ENCODE results near the gene A4GALT. TPM values are rescaled to one million over a fixed set of nuclear protein-coding genes. Genes with fewer than 3 reads are reported as not detected.
"Not testable (repeated sequence)": the region's sequence is repeated elsewhere in the genome, so short reads cannot be mapped to it uniquely, and the experiment has no call there.

A4GALT gene
- total and polyA plus RNA-seq, 2 donors = 1.3 to 20.9 TPM

DNA sequence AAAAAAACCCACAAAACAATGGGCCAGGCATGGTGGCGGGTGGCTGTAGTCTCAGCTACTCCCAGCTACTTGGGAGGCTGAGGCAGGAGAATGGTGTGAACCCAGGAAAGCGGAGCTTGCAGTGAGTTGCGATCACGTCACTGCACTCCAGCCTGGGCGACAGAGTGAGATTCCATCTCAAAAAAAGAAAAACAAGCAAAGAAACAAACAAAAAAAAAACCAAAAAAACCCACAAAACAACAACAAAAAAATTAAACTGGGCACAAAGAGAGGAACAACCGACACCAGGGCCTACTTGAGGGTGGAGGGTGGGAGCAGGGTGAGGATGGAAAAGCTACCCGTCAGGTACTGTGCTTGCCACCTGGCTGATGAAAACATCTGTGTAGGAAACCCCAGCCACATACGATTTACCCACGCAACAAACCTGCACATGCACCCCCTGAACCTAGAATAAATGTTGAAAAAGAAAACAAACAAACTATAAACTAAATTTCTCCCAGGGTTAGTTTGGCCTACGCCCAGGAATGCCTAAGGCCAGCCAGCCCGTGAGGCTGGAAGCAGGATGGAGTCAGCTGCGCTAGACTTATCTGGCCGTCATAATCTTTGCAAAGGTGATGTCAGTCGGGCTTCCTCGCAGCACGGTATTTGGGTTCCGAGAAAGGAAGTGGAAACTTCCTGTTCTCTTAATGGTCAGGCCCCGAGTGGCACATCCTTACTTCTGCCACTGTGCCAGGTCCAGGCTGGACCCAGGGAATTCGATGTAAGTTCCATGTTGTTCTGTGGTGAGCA, 49.6 kb downstream of the A4GALT start:
- Histone ChIP-seq H3K4me3 (ENCODE audit: low read length in 2 of 2) (no peak overlapping the region), H3K4me1 (ENCODE audit: control insufficient read depth in 2 of 2, insufficient read depth in 2 of 2, low read length in 2 of 2) (peaks cover 0 to 8% of the 10 kb centered on the region in 2 donors), H3K27me3 (ENCODE audit: control insufficient read depth in 2 of 2, insufficient read depth in 1 of 2, low read length in 1 of 2) (no peaks in the 10 kb centered on the region), H3K27ac (ENCODE audit: low read depth in 1 of 2, low read length in 1 of 2) (no peak overlapping the region), H3K9me3 (ENCODE audit: control insufficient read depth in 2 of 2, insufficient read depth in 1 of 2, low read length in 1 of 2) (no peaks in the 10 kb centered on the region), H3K36me3 (ENCODE audit: control insufficient read depth in 2 of 2, insufficient read depth in 2 of 2, low read length in 1 of 2) (no peaks in the 10 kb centered on the region)
- no peak for DNase-seq (ENCODE audit: low read depth in 6 of 9, low spot score in 9 of 9)
- 56% methylated on average over 19 of the region's 19 CpGs for WGBS

DNA sequence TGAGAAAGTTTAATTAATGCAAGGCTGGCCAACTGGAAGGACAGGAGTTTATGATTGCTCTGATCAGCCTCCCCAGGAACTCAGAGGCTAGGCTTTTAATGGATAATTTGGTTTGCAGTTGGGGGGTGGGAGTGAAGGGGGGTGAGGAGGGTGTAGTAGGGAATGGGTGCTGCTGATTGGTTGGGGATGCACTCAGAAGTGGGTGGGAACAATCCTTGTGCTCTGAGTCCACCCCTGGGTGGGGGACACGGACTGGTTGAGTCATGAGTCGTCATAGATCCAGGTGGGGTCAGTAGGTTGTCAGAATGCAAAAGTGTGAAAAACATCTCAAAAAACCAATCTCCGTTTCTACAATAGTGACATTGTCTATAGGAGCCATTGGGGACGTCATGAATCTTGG, 50.6 kb downstream of the A4GALT start:
- Histone ChIP-seq H3K9me3 (ENCODE audit: control insufficient read depth in 2 of 2, insufficient read depth in 1 of 2, low read length in 1 of 2) (no peaks in the 10 kb centered on the region), H3K36me3 (ENCODE audit: control insufficient read depth in 2 of 2, insufficient read depth in 2 of 2, low read length in 1 of 2) (no peaks in the 10 kb centered on the region), H3K27ac (ENCODE audit: low read depth in 1 of 2, low read length in 1 of 2) (no peak overlapping the region), H3K4me1 (ENCODE audit: control insufficient read depth in 2 of 2, insufficient read depth in 2 of 2, low read length in 2 of 2) (peaks cover 0 to 8% of the 10 kb centered on the region in 2 donors), H3K27me3 (ENCODE audit: control insufficient read depth in 2 of 2, insufficient read depth in 1 of 2, low read length in 1 of 2) (peaks cover 0 to under 1% of the 10 kb centered on the region in 2 donors), H3K4me3 (ENCODE audit: low read length in 2 of 2) (no peak overlapping the region)
- WGBS = 96% methylated on average over 4 of the region's 4 CpGs
- no peak for DNase-seq (ENCODE audit: low read depth in 6 of 9, low spot score in 9 of 9)

DNA sequence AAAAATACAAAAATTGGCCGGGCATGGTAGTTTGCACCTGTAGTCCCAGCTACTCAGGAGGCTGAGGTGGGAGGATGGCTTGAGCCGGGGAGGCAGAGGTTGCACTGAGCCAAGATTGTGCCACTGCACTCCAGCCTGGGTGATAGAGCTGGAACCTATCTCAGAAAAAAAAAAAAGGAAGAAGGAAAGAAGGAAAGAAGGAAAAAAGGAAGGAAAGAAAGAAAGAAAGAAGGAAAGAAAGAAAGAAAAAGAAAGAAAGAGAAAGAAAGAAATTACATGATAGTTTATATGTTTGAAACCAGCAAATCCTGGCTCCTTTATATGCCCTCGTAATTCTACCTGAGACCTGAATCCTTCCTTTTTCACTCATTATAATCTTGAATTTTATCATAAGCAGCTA, 54.3 kb downstream of the A4GALT start:
- not testable (repeated sequence) for H3K36me3 ChIP-seq (ENCODE audit: control insufficient read depth in 2 of 2, insufficient read depth in 2 of 2, low read length in 1 of 2); H3K9me3 ChIP-seq (ENCODE audit: control insufficient read depth in 2 of 2, insufficient read depth in 1 of 2, low read length in 1 of 2); H3K27ac ChIP-seq (ENCODE audit: low read depth in 1 of 2, low read length in 1 of 2); H3K4me3 ChIP-seq (ENCODE audit: low read length in 2 of 2); H3K4me1 ChIP-seq (ENCODE audit: control insufficient read depth in 2 of 2, insufficient read depth in 2 of 2, low read length in 2 of 2); DNase-seq (ENCODE audit: low read depth in 6 of 9, low spot score in 9 of 9)
- H3K27me3 ChIP-seq (ENCODE audit: control insufficient read depth in 2 of 2, insufficient read depth in 1 of 2, low read length in 1 of 2) = peaks cover 9 to 30% of the 10 kb centered on the region in 2 donors
- 94% methylated on average over 3 of the region's 3 CpGs for WGBS

DNA sequence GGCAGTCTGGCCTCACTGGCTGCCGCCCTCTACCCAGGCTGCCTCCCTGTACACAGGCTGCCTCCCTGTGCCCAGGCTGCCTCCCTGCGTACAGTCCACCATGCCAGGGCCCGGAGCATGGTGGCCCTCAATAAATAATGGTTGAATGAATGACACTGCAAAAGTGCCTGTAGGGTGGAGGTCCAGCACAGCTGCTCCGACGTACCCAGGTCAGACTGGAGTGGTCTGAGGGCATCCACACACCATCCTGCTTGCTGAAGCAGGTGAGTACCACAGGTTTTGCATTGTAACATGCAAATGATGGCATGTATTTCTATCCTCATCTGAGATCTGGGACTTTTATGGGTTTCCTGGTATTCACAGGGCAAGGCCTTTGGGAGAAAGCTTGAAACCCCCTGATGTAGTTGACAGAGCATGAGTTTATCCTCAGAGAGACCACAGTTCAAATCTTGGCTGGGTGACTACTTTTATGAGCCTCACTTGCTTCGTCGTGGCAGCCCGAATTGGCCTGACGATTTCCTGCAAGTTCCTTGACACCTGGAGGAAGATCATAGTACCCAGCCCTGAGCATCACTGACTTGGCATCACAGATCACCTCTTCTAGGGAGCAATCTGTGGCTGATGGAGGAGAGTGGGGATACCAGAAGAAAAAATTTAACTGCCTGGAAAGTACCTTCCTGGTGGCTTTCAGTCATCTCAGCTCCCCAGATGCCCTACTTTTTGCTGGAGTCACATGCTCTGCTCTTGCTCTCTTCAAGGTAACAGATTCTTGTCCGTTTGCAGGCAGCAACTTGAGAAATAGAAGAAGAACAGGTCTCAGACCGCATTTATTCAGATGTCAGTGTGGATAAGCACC, 55.5 kb downstream of the A4GALT start:
- H3K4me3 ChIP-seq (ENCODE audit: low read length in 2 of 2) = no peak overlapping the region
- no peak overlapping the region for H3K27ac ChIP-seq (ENCODE audit: low read depth in 1 of 2, low read length in 1 of 2)
- no peaks in the 10 kb centered on the region for H3K36me3 ChIP-seq (ENCODE audit: control insufficient read depth in 2 of 2, insufficient read depth in 2 of 2, low read length in 1 of 2)
- H3K9me3 ChIP-seq (ENCODE audit: control insufficient read depth in 2 of 2, insufficient read depth in 1 of 2, low read length in 1 of 2) = no peaks in the 10 kb centered on the region
- DNase-seq (ENCODE audit: low read depth in 6 of 9, low spot score in 9 of 9) = no peak
- H3K27me3 ChIP-seq (ENCODE audit: control insufficient read depth in 2 of 2, insufficient read depth in 1 of 2, low read length in 1 of 2) = peaks cover 9 to 30% of the 10 kb centered on the region in 2 donors
- H3K4me1 ChIP-seq (ENCODE audit: control insufficient read depth in 2 of 2, insufficient read depth in 2 of 2, low read length in 2 of 2) = peaks cover 3% of the 10 kb centered on the region in 2 donors
- 71% methylated on average over 11 of the region's 11 CpGs for WGBS

DNA sequence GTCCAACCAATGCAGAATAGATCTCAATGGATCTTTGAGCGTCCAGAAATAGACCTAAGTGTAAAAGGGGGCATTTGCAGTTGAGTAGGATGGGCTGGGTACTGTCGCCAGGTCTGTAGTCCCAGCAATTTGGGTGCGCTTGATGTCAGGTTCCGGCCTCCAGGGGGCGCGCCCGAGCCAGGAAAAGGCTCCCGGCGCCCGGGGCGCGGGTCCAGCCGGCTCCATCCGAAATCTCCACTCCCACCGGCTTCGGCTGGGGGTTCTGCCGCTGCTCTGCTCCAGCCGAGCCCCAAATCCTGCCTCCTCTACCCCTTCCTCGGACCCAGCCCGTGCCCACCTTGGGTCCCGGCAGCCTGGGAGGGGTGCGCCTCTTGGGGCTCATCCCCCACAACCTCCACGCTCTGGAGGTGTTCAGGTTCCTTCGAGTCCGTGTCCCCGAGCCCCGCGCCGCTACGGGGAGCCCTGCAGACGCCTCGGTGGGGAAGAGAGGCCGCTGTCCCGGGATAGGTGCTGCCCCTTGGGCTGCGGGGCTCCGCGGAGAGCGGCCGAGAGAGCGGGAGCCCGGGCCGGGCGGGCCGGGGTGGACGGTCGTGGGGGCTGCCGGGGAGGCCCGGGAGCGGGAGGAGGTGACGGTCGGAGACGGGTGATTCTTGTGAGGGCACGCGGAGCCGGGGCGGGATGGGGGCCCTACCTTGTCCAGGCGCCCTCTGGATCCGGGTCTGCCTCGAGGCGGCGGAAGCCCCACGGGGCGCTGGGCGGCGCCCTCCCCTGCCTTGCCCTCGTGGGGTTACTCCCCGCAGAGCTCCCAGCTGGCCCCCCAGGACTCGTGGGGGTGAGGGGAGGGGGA, 58.5 kb downstream of the A4GALT start:
- DNase-seq (ENCODE audit: low read depth in 6 of 9, low spot score in 9 of 9) = peak in 7 of 9 donors; percentile 29 to 81 (median 61)
- Histone ChIP-seq H3K4me1 (ENCODE audit: control insufficient read depth in 2 of 2, insufficient read depth in 2 of 2, low read length in 2 of 2) (peaks cover 3% of the 10 kb centered on the region in 2 donors), H3K9me3 (ENCODE audit: control insufficient read depth in 2 of 2, insufficient read depth in 1 of 2, low read length in 1 of 2) (no peaks in the 10 kb centered on the region), H3K4me3 (ENCODE audit: low read length in 2 of 2) (peak overlapping the region; percentile 31 to 58), H3K36me3 (ENCODE audit: control insufficient read depth in 2 of 2, insufficient read depth in 2 of 2, low read length in 1 of 2) (no peaks in the 10 kb centered on the region), H3K27ac (ENCODE audit: low read depth in 1 of 2, low read length in 1 of 2) (peak overlapping the region in 1 of 2 donors; percentile 42), H3K27me3 (ENCODE audit: control insufficient read depth in 2 of 2, insufficient read depth in 1 of 2, low read length in 1 of 2) (peaks cover 9 to 30% of the 10 kb centered on the region in 2 donors)
- 4% methylated on average over 68 of the region's 68 CpGs for WGBS

- Histone ChIP-seq H3K27ac (ENCODE audit: low read depth in 1 of 2, low read length in 1 of 2) (no peak overlapping the region), H3K36me3 (ENCODE audit: control insufficient read depth in 2 of 2, insufficient read depth in 2 of 2, low read length in 1 of 2) (no peaks in the 10 kb centered on the region), H3K4me3 (ENCODE audit: low read length in 2 of 2) (no peak overlapping the region), H3K27me3 (ENCODE audit: control insufficient read depth in 2 of 2, insufficient read depth in 1 of 2, low read length in 1 of 2) (no peaks in the 10 kb centered on the region), H3K4me1 (ENCODE audit: control insufficient read depth in 2 of 2, insufficient read depth in 2 of 2, low read length in 2 of 2) (no peaks in the 10 kb centered on the region), H3K9me3 (ENCODE audit: control insufficient read depth in 2 of 2, insufficient read depth in 1 of 2, low read length in 1 of 2) (no peaks in the 10 kb centered on the region)
- no peak for DNase-seq (ENCODE audit: low read depth in 6 of 9, low spot score in 9 of 9)
- WGBS = 95% methylated on average over 8 of the region's 8 CpGs
These were observed 64.1 kb downstream of the A4GALT start for GRCh38 chr22:42656578-42656977.

GRCh38 chr22:42655693-42656092, 65.0 kb downstream of the A4GALT start:
- DNase-seq (ENCODE audit: low read depth in 6 of 9, low spot score in 9 of 9) = no peak

DNA sequence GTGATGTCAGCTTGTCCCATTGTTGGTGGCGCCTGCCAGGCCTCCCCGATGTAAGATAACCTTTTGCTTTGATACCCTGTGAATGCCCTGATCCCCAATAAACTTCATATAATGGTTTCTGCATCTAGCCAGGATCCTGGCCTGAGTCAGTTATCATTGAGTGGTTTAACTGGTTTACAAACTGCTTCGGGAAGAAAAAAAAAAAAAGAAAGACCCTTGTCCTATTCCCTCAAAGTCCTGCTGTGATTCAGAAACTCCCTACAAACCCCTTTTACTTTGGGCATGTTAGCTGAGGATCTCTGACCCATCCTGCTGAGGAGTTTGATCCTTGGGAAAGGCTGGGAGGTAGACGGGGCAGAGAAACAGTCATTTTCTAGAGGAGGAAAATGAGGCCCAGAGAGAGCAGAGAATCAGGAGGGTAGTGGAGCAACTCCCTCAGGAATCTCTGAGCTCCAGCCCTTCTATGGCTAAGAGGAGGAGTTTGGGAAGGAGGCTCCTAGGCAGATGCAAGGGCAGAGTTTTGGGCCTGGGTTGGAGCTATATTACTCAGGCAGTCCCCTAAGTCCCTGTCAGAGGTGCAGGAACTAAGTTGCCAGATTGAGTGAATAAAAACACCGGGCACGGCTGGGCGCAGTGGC, 66.1 kb downstream of the A4GALT start:
- Histone ChIP-seq H3K4me3 (ENCODE audit: low read length in 2 of 2) (no peak overlapping the region), H3K9me3 (ENCODE audit: control insufficient read depth in 2 of 2, insufficient read depth in 1 of 2, low read length in 1 of 2) (no peaks in the 10 kb centered on the region), H3K27ac (ENCODE audit: low read depth in 1 of 2, low read length in 1 of 2) (no peak overlapping the region), H3K27me3 (ENCODE audit: control insufficient read depth in 2 of 2, insufficient read depth in 1 of 2, low read length in 1 of 2) (no peaks in the 10 kb centered on the region), H3K36me3 (ENCODE audit: control insufficient read depth in 2 of 2, insufficient read depth in 2 of 2, low read length in 1 of 2) (no peaks in the 10 kb centered on the region), H3K4me1 (ENCODE audit: control insufficient read depth in 2 of 2, insufficient read depth in 2 of 2, low read length in 2 of 2) (peaks cover 0 to 5% of the 10 kb centered on the region in 2 donors)
- DNase-seq (ENCODE audit: low read depth in 6 of 9, low spot score in 9 of 9) = no peak
- WGBS = 98% methylated on average over 7 of the region's 7 CpGs

More at GRCh38 chr22:42655693-42656092, 65.0 kb downstream of the A4GALT start:
- H3K4me3 ChIP-seq (ENCODE audit: low read length in 2 of 2) = no peak overlapping the region
- H3K9me3 ChIP-seq (ENCODE audit: control insufficient read depth in 2 of 2, insufficient read depth in 1 of 2, low read length in 1 of 2) = no peaks in the 10 kb centered on the region
- no peaks in the 10 kb centered on the region for H3K36me3 ChIP-seq (ENCODE audit: control insufficient read depth in 2 of 2, insufficient read depth in 2 of 2, low read length in 1 of 2)
- 87% methylated on average over 9 of the region's 9 CpGs for WGBS
- no peak overlapping the region for H3K27ac ChIP-seq (ENCODE audit: low read depth in 1 of 2, low read length in 1 of 2)
- no peaks in the 10 kb centered on the region for H3K4me1 ChIP-seq (ENCODE audit: control insufficient read depth in 2 of 2, insufficient read depth in 2 of 2, low read length in 2 of 2)
- no peaks in the 10 kb centered on the region for H3K27me3 ChIP-seq (ENCODE audit: control insufficient read depth in 2 of 2, insufficient read depth in 1 of 2, low read length in 1 of 2)
